Liver (tissue), 3 donors: ENCODE data around the gene KDM7A.

Experiments used
- ATF3 ChIP-seq: IDR thresholded peaks from 2 replicates; pipeline ENCODE4 v1.6.1; 2016; ENCODE audit warnings: antibody characterized with exemption
- CTCF ChIP-seq: fragments of 150-350 bp; IDR thresholded peaks from 2 replicates; pipeline ENCODE4 v1.5.1; 2017; ENCODE audit warnings: improper control_type of control experiment, low read depth, low read length; ENCODE audit not compliant: missing input control
- EGR1 ChIP-seq, 2 donors: IDR thresholded peaks; 2 replicates each; pipeline ENCODE4 v1.6.1; 2016 to 2018; ENCODE audit warnings: antibody characterized with exemption in 2 of 2, low read depth in 2 of 2
- FOXA1 ChIP-seq: IDR thresholded peaks from 2 replicates; pipeline ENCODE4 v1.6.1; 2016; ENCODE audit warnings: antibody characterized with exemption
- FOXA2 ChIP-seq: IDR thresholded peaks from 2 replicates; pipeline ENCODE4 v1.6.1; 2016; ENCODE audit warnings: antibody characterized with exemption
- GABPA ChIP-seq, 2 donors: IDR thresholded peaks in 1 of 2; conservative IDR thresholded peaks in 1 of 2; 2 replicates each; pipeline ENCODE4 v1.6.1; 2016; ENCODE audit warnings: antibody characterized with exemption in 2 of 2, mild to moderate bottlenecking in 1 of 2, moderate library complexity in 1 of 2
- JUND ChIP-seq, 2 donors: IDR thresholded peaks; 2 replicates each; pipeline ENCODE4 v1.6.1; 2016; ENCODE audit warnings: antibody characterized with exemption in 2 of 2
- MAX ChIP-seq: IDR thresholded peaks from 2 replicates; pipeline ENCODE4 v1.6.1; 2016; ENCODE audit warnings: antibody characterized with exemption
- RAD21 ChIP-seq, 2 donors: IDR thresholded peaks; 2 replicates each; pipeline ENCODE4 v1.6.1; 2016; ENCODE audit warnings: antibody characterized with exemption in 2 of 2, mild to moderate bottlenecking in 2 of 2
- RXRA ChIP-seq, 2 donors: IDR thresholded peaks; 2 replicates each; pipeline ENCODE4 v1.6.1; 2017 to 2018; ENCODE audit warnings: antibody characterized with exemption in 2 of 2, mild to moderate bottlenecking in 1 of 2
- SP1 ChIP-seq: IDR thresholded peaks from 2 replicates; pipeline ENCODE4 v1.6.1; 2018; ENCODE audit warnings: antibody characterized with exemption, mild to moderate bottlenecking
- TAF1 ChIP-seq: conservative IDR thresholded peaks from 2 replicates; pipeline ENCODE4 v1.6.1; 2016; ENCODE audit warnings: antibody characterized with exemption, mild to moderate bottlenecking
- YY1 ChIP-seq: IDR thresholded peaks from 2 replicates; pipeline ENCODE4 v1.6.1; 2016; ENCODE audit warnings: antibody characterized with exemption, mild to moderate bottlenecking
- TF ChIP-seq, protein P1 (sequence below): IDR thresholded peaks from 2 replicates; pipeline ENCODE4 v1.6.1; 2016; ENCODE audit warnings: antibody characterized with exemption, mild to moderate bottlenecking
- donor health status: healthy.
- donor health status: healthy.

GRCh38 chr7:140082770-140083169, 94.0 kb downstream of the KDM7A start:
- TF ChIP-seq CTCF (no peak), GABPA (IDR thresholded peaks at IDR 0.05 in 1 of 2, conservative IDR thresholded peaks at IDR 0.05 in 1 of 2) (no peak), EGR1 (IDR thresholded peaks at IDR 0.05; ENCODE audit: low read depth in 2 of 2) (no peak), SP1 (no peak), ATF3 (no peak), TAF1 (no peak), MAX (no peak), FOXA2 (no peak), YY1 (no peak), JUND (IDR thresholded peaks at IDR 0.05) (no peak), FOXA1 (no peak), RAD21 (IDR thresholded peaks at IDR 0.05) (no peak), RXRA (IDR thresholded peaks at IDR 0.05) (no peak)
- TF ChIP-seq, protein P1, sequence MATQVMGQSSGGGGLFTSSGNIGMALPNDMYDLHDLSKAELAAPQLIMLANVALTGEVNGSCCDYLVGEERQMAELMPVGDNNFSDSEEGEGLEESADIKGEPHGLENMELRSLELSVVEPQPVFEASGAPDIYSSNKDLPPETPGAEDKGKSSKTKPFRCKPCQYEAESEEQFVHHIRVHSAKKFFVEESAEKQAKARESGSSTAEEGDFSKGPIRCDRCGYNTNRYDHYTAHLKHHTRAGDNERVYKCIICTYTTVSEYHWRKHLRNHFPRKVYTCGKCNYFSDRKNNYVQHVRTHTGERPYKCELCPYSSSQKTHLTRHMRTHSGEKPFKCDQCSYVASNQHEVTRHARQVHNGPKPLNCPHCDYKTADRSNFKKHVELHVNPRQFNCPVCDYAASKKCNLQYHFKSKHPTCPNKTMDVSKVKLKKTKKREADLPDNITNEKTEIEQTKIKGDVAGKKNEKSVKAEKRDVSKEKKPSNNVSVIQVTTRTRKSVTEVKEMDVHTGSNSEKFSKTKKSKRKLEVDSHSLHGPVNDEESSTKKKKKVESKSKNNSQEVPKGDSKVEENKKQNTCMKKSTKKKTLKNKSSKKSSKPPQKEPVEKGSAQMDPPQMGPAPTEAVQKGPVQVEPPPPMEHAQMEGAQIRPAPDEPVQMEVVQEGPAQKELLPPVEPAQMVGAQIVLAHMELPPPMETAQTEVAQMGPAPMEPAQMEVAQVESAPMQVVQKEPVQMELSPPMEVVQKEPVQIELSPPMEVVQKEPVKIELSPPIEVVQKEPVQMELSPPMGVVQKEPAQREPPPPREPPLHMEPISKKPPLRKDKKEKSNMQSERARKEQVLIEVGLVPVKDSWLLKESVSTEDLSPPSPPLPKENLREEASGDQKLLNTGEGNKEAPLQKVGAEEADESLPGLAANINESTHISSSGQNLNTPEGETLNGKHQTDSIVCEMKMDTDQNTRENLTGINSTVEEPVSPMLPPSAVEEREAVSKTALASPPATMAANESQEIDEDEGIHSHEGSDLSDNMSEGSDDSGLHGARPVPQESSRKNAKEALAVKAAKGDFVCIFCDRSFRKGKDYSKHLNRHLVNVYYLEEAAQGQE, result no peak
